ENCODE measurements around the gene PTH1R.

GRCh38 chr3:46930945-46931403, 53.5 kb downstream of the PTH1R start:
- TF ChIP-seq CTCF (IDR thresholded peaks at IDR 0.05), result no peak
- no peak for TF ChIP-seq POLR2A (IDR thresholded peaks at IDR 0.05)

Measured in esophagus squamous epithelium (tissue), 4 donors.